GM23248 (cell line): Measurements from ENCODE around the gene IQGAP2.

Experiments used
- EZH2 ChIP-seq: fragments of 200-600 bp; sonication (generic); IDR thresholded peaks from 2 replicates; pipeline ENCODE4 v1.6.1; 2018; ENCODE audit warnings: antibody characterized with exemption, mild to moderate bottlenecking; ENCODE audit not compliant: insufficient read depth, poor library complexity, severe bottlenecking
- EZH2phosphoT487 ChIP-seq: fragments of 200-600 bp; sonication (generic); IDR thresholded peaks from 2 replicates; pipeline ENCODE4 v1.6.1; 2018; ENCODE audit warnings: antibody characterized with exemption, moderate library complexity, mild to moderate bottlenecking, low read depth; ENCODE audit not compliant: insufficient read depth

- no peak for TF ChIP-seq EZH2
- TF ChIP-seq EZH2phosphoT487: no peak
These were observed 234.4 kb downstream of the IQGAP2 start for GRCh38 chr5:76637490-76637889.
